SK-N-SH (cell line): ENCODE measurements around the gene APOBEC2. TPM values are rescaled to one million over a fixed set of nuclear protein-coding genes. Genes with fewer than 3 reads are reported as not detected.

Source experiments
- CTCF ChIA-PET: fragments of 300-600, 350-600 bp; formaldehyde crosslinking; extraction: SDS; loops from one replicate; lab custom pipeline; 2021; lab: Yijun Ruan, JAX
- POLR2A ChIA-PET: fragments of 350-600 bp; sonication (Branson Sonifier 250); formaldehyde crosslinking; extraction: SDS; loops from one replicate; lab custom pipeline; 2020; ENCODE audit warnings: antibody characterized with exemption, inconsistent platforms; lab: Yijun Ruan, JAX
- DNase-seq: peaks from one replicate; pipeline ENCODE4 v3.0.0; 2012
- H2AFZ ChIP-seq: fragments of 200-600 bp; sonication (generic); 2 replicates; pipeline ENCODE4 v1.8.1; 2016; ENCODE audit warnings: antibody characterized with exemption, mild to moderate bottlenecking, low read depth
- H3F3A ChIP-seq: fragments of 200-600 bp; sonication (generic); replicated peaks from 2 replicates; pipeline ENCODE3; 2016; ENCODE audit warnings: antibody characterized with exemption, mild to moderate bottlenecking; ENCODE audit not compliant: insufficient read depth
- H3K27ac ChIP-seq, 2 experiments: fragments of 200-500 bp in 1 of 2; fragments of 200-600 bp in 1 of 2; sonication (Bioruptor generic) in 1 of 2; sonication (generic), shearing (Covaris generic) in 1 of 2; 2 replicates each; pipeline versions ENCODE4 v1.5.1 to v1.6.1; 2014 to 2016; ENCODE audit warnings: low read depth in 2 of 2, inconsistent platforms in 1 of 2, low read length in 1 of 2, mild to moderate bottlenecking in 1 of 2, mixed read lengths in 1 of 2
- H3K27me3 ChIP-seq: fragments of 200-600 bp; sonication (generic), shearing (Covaris generic); 2 replicates; pipeline ENCODE4 v1.6.1; 2016; ENCODE audit warnings: mixed run types; ENCODE audit not compliant: insufficient read depth
- H3K36me3 ChIP-seq, 2 experiments: fragments of 200-500 bp in 1 of 2; fragments of 200-600 bp in 1 of 2; sonication (Bioruptor generic) in 1 of 2; sonication (generic) in 1 of 2; replicated peaks in 1 of 2; 2 replicates each; pipeline versions ENCODE3 to v1.5.1; 2014 to 2016; ENCODE audit warnings: low read length in 1 of 2, mild to moderate bottlenecking in 1 of 2; ENCODE audit not compliant: insufficient read depth in 2 of 2, control insufficient read depth in 1 of 2
- H3K4me1 ChIP-seq, 2 experiments: fragments of 200-500 bp in 1 of 2; fragments of 200-600 bp in 1 of 2; sonication (Bioruptor generic) in 1 of 2; sonication (generic), shearing (Covaris generic) in 1 of 2; 2 replicates each; pipeline versions ENCODE4 v1.5.1 to v1.6.1; 2014 to 2016; ENCODE audit warnings: low read depth in 1 of 2, low read length in 1 of 2, mixed run types in 1 of 2; ENCODE audit not compliant: insufficient read depth in 2 of 2, control insufficient read depth in 1 of 2
- H3K4me2 ChIP-seq: fragments of 200-600 bp; sonication (generic), shearing (Covaris generic); 2 replicates; pipeline ENCODE4 v1.6.1; 2017; ENCODE audit warnings: mixed run types
- H3K4me3 ChIP-seq, 2 experiments: fragments of 200-500 bp in 1 of 2; fragments of 200-600 bp in 1 of 2; sonication (Bioruptor generic) in 1 of 2; sonication (generic), shearing (Covaris generic) in 1 of 2; 2 replicates each; pipeline versions ENCODE4 v1.5.1 to v1.8.1; 2014 to 2016; ENCODE audit warnings: low read depth in 2 of 2, inconsistent platforms in 1 of 2, low read length in 1 of 2, mild to moderate bottlenecking in 1 of 2, mixed read lengths in 1 of 2, moderate library complexity in 1 of 2
- H3K79me2 ChIP-seq: fragments of 200-600 bp; sonication (generic); 2 replicates; pipeline ENCODE4 v1.8.1; 2017; ENCODE audit warnings: mild to moderate bottlenecking; ENCODE audit not compliant: insufficient read depth
- H3K9ac ChIP-seq: fragments of 200-600 bp; sonication (generic); 2 replicates; pipeline ENCODE4 v1.6.1; 2017; ENCODE audit warnings: mixed run types
- H3K9me2 ChIP-seq: fragments of 200-600 bp; sonication (generic); 2 replicates; pipeline ENCODE4 v1.6.1; 2017; ENCODE audit warnings: mixed run types
- H3K9me3 ChIP-seq: fragments of 200-600 bp; sonication (generic); 2 replicates; pipeline ENCODE4 v1.6.1; 2017; ENCODE audit warnings: mixed run types, mild to moderate bottlenecking, moderate library complexity
- H4K20me1 ChIP-seq: fragments of 200-600 bp; sonication (generic); 2 replicates; pipeline ENCODE4 v1.6.1; 2017; ENCODE audit warnings: mild to moderate bottlenecking, mixed run types; ENCODE audit not compliant: insufficient read depth
- ELF1 ChIP-seq: IDR thresholded peaks from 2 replicates; pipeline ENCODE4 v1.4.0; 2012
- EP300 ChIP-seq, 2 experiments: IDR thresholded peaks; 2 replicates each; pipeline versions ENCODE4 v1.4.0 to v1.6.1; 2012; ENCODE audit warnings: borderline replicate concordance in 1 of 2, low read depth in 1 of 2, low read length in 1 of 2
- FOSL2 ChIP-seq: IDR thresholded peaks from 2 replicates; pipeline ENCODE4 v1.4.0; 2012; ENCODE audit warnings: low read depth, mild to moderate bottlenecking, moderate library complexity, borderline replicate concordance
- JUND ChIP-seq: IDR thresholded peaks from 2 replicates; pipeline ENCODE4 v1.4.0; 2012
- MEF2A ChIP-seq: IDR thresholded peaks from 2 replicates; pipeline ENCODE4 v1.4.0; 2012; ENCODE audit warnings: low read depth, borderline replicate concordance
- MXI1 ChIP-seq: IDR thresholded peaks from 2 replicates; pipeline ENCODE4 v1.6.1; 2012; ENCODE audit warnings: mild to moderate bottlenecking, low read depth, low read length, improper control_type of control experiment
- NFIC ChIP-seq: IDR thresholded peaks from 2 replicates; pipeline ENCODE4 v1.4.0; 2012; ENCODE audit warnings: borderline replicate concordance
- NRF1 ChIP-seq: IDR thresholded peaks from 2 replicates; pipeline ENCODE4 v1.6.1; 2012; ENCODE audit warnings: low read depth, mild to moderate bottlenecking, low read length
- PBX3 ChIP-seq: IDR thresholded peaks from 2 replicates; pipeline ENCODE4; 2012
- RAD21 ChIP-seq: IDR thresholded peaks from 2 replicates; pipeline ENCODE4 v1.6.1; 2012; ENCODE audit warnings: mild to moderate bottlenecking, low read length
- RCOR1 ChIP-seq: fragments of 150-350 bp; IDR thresholded peaks from 2 replicates; pipeline ENCODE4 v1.6.1; 2017; ENCODE audit warnings: antibody characterized with exemption, low read length
- REST ChIP-seq: IDR thresholded peaks from 2 replicates; pipeline ENCODE4 v1.6.1; 2012; ENCODE audit warnings: mild to moderate bottlenecking, low read depth, low read length, moderate library complexity
- RFX5 ChIP-seq: IDR thresholded peaks from 2 replicates; pipeline ENCODE4 v1.6.1; 2012; ENCODE audit warnings: mild to moderate bottlenecking, improper control_type of control experiment, low read length
- TAF1 ChIP-seq: IDR thresholded peaks from 2 replicates; pipeline ENCODE4 v1.6.1; 2012; ENCODE audit warnings: low read depth, mild to moderate bottlenecking, low read length, moderate library complexity, borderline replicate concordance
- TCF12 ChIP-seq: IDR thresholded peaks from 2 replicates; pipeline ENCODE4 v1.4.0; 2012
- TEAD4 ChIP-seq: IDR thresholded peaks from 2 replicates; pipeline ENCODE4 v1.4.0; 2012; ENCODE audit warnings: mild to moderate bottlenecking, borderline replicate concordance; ENCODE audit not compliant: insufficient read depth
- USF1 ChIP-seq: IDR thresholded peaks from 2 replicates; pipeline ENCODE4 v1.4.0; 2012; ENCODE audit warnings: low read depth, borderline replicate concordance
- USF2 ChIP-seq: fragments of 150-350 bp; IDR thresholded peaks from 2 replicates; pipeline ENCODE4 v1.6.1; 2017; ENCODE audit warnings: antibody characterized with exemption, low read length, low read depth, borderline replicate concordance
- WGBS: methylation state at CpG from one replicate; pipeline ENCODE4 v1.1.6; 2017; ENCODE audit warnings: low lambda C conversion rate; 5-methylcytosine and 5-hydroxymethylcytosine counted together
- polyA plus RNA-seq, 3 experiments: library from polyadenylated mRNA; depleted of rRNA; stranded (reverse); fragments of >200 nt; gene quantifications; 2 replicates each; pipeline ENCODE4 v1.2.3, GENCODE V29; 2012
- TF ChIP-seq, protein P1 (sequence below): fragments of 150-350 bp; IDR thresholded peaks from 2 replicates; pipeline ENCODE4 v1.6.1; 2016; ENCODE audit warnings: mild to moderate bottlenecking, low read depth, low read length

APOBEC2 gene
- polyA plus RNA-seq, 1 of the 3 experiments (the other 2 are of a cell fraction): not detected

DNA sequence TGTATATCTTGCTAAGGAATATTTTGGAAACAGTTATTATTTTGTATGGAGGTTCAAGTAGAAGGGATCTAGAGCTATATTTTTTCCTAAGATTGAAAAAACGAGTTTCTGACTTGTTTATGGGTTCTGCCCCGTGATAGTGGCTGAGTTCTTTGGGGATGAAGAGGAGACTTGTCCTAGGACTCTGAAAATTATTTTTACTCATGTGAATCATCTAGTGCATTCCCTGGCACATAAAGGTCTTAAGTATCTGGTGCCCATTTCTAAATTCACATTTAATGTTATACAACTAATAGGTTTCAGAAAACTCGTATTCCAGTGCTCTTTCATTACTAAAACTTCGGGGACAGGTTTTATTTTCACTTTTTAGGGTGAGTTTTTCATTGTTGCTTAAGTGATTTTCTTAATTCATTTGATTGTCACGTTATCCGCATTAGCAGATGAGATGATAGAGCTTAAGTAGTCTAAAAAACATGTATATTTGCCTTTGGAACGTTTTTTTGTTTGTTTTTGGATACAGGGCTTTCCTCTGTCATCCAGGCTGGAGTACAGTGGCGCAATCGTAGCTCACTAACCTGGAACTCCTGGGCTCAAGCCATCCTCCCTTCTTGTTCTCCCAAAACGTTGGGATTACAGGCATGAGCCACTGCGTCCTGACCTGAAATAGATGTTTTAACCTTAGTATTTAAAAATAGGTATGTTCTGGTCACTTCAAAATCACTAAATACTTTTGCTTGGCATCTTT lies 21.9 kb downstream of the APOBEC2 start:
- Histone ChIP-seq H3K9ac (no peak overlapping the region), H3K4me2 (peak overlapping the region; percentile 79), H3K9me3 (no peaks in the 10 kb centered on the region), H2AFZ (no peak overlapping the region), H3K79me2 (peaks cover 82% of the 10 kb centered on the region), H3F3A (peaks cover 22% of the 10 kb centered on the region), H4K20me1 (peaks cover 51% of the 10 kb centered on the region), H3K4me1 (peaks cover 23 to 25% of the 10 kb centered on the region in 2 experiments), H3K27me3 (no peaks in the 10 kb centered on the region), H3K36me3 (peaks cover 17 to 33% of the 10 kb centered on the region in 2 experiments), H3K4me3 (peak overlapping the region; percentile 90 to 99), H3K9me2 (no peaks in the 10 kb centered on the region), H3K27ac (peak overlapping the region; percentile 98 to 99; a peak in 3 of 4 replicates)
- 61% methylated on average over 11 of the region's 11 CpGs for WGBS
- CTCF ChIA-PET: interaction anchor here (0.6 to 1.3 kb wide), 4 partner anchors 8 to 213 kb away, joined by 3 read pairs; no protein-coding TSS in a partner anchor
- DNase-seq: no peak
- TF ChIP-seq FOSL2 (no peak), RAD21 (no peak), MXI1 (no peak), USF1 (no peak), TEAD4 (no peak), JUND (no peak), EP300 (IDR thresholded peaks at IDR 0.05; ENCODE audit: borderline replicate concordance in 1 of 2, low read depth in 1 of 2, low read length in 1 of 2) (no peak), REST (no peak), RCOR1 (no peak), TAF1 (no peak), MEF2A (no peak), NFIC (no peak), ELF1 (no peak), RFX5 (no peak), PBX3 (no peak), NRF1 (no peak), USF2 (no peak), TCF12 (no peak)
- TF ChIP-seq, protein P1, sequence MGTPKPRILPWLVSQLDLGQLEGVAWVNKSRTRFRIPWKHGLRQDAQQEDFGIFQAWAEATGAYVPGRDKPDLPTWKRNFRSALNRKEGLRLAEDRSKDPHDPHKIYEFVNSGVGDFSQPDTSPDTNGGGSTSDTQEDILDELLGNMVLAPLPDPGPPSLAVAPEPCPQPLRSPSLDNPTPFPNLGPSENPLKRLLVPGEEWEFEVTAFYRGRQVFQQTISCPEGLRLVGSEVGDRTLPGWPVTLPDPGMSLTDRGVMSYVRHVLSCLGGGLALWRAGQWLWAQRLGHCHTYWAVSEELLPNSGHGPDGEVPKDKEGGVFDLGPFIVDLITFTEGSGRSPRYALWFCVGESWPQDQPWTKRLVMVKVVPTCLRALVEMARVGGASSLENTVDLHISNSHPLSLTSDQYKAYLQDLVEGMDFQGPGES: no peak
- POLR2A ChIA-PET: no interaction called here
